SU-DHL-6 (cell line): Measurements from ENCODE around the gene ZNF423.

ENCODE experiments used
- H2AFZ ChIP-seq: fragments of 200-600 bp; sonication (generic); 2 replicates; pipeline ENCODE4 v1.6.1; 2014; ENCODE audit warnings: low read depth, mild to moderate bottlenecking, moderate library complexity, mixed read lengths, antibody characterized with exemption, low read length; ENCODE audit not compliant: severe bottlenecking
- H3F3A ChIP-seq: fragments of 200-600 bp; shearing (Covaris generic); 2 replicates; pipeline ENCODE4 v1.6.0; 2016; ENCODE audit warnings: antibody characterized with exemption, mild to moderate bottlenecking; ENCODE audit not compliant: insufficient read depth
- H3K27ac ChIP-seq: fragments of 200-600 bp; sonication (generic); 2 replicates; pipeline ENCODE4 v1.5.1; 2016; ENCODE audit warnings: low read depth, mild to moderate bottlenecking, low read length, moderate library complexity, mixed read lengths
- H3K27me3 ChIP-seq: fragments of 200-600 bp; sonication (generic), shearing (Covaris generic); 2 replicates; pipeline ENCODE4 v1.6.0; 2014; ENCODE audit warnings: mild to moderate bottlenecking, low read length
- H3K36me3 ChIP-seq: fragments of 200-600 bp; sonication (generic); 2 replicates; pipeline ENCODE4 v1.6.1; 2014; ENCODE audit warnings: mild to moderate bottlenecking, low read length, mixed read lengths
- H3K4me2 ChIP-seq: fragments of 300-600, 200-600 bp; shearing (Covaris generic), sonication (generic); 2 replicates; pipeline ENCODE4 v1.6.0; 2014; ENCODE audit warnings: low read length, low read depth, mild to moderate bottlenecking; ENCODE audit not compliant: poor library complexity, severe bottlenecking
- H3K4me3 ChIP-seq: fragments of 200-600 bp; sonication (generic); 2 replicates; pipeline ENCODE4 v1.5.1; 2014; ENCODE audit warnings: antibody characterized with exemption, low read length, mild to moderate bottlenecking, mixed read lengths; ENCODE audit not compliant: insufficient read depth, poor library complexity, severe bottlenecking
- H3K79me2 ChIP-seq: fragments of 200-600 bp; sonication (generic); 2 replicates; pipeline ENCODE4 v1.6.1; 2014; ENCODE audit warnings: mild to moderate bottlenecking, low read length, moderate library complexity; ENCODE audit not compliant: insufficient read depth
- H3K9ac ChIP-seq: fragments of 200-600 bp; sonication (generic); 2 replicates; pipeline ENCODE4 v1.7.0; 2014; ENCODE audit warnings: mild to moderate bottlenecking, low read length
- H3K9me2 ChIP-seq: fragments of 200-600 bp; sonication (generic); replicated peaks from 2 replicates; pipeline ENCODE4 v1.6.1; 2014; ENCODE audit warnings: low read length; ENCODE audit not compliant: insufficient read depth
- H3K9me3 ChIP-seq: fragments of 200-600 bp; sonication (generic); 2 replicates; pipeline ENCODE4 v1.6.1; 2014; ENCODE audit warnings: low read length, mixed read lengths; ENCODE audit not compliant: insufficient read depth
- H4K20me1 ChIP-seq: fragments of 200-600 bp; sonication (generic); 2 replicates; pipeline ENCODE4 v1.6.1; 2014; ENCODE audit warnings: low read depth, mild to moderate bottlenecking, antibody characterized with exemption, low read length, moderate library complexity, mixed read lengths
- EZH2phosphoT487 ChIP-seq: fragments of 200-600 bp; sonication (generic), shearing (Covaris generic); conservative IDR thresholded peaks from 2 replicates; pipeline ENCODE4 v1.6.1; 2018; ENCODE audit warnings: mild to moderate bottlenecking, antibody characterized with exemption, low read length, moderate library complexity, mixed read lengths
- TF ChIP-seq, protein P1 (sequence below): fragments of 200-600 bp; sonication (generic); IDR thresholded peaks from one replicate; pipeline ENCODE4 v1.5.1; 2017; ENCODE audit warnings: antibody characterized with exemption, mild to moderate bottlenecking, low read length, moderate library complexity; ENCODE audit not compliant: insufficient read depth, poor library complexity, severe bottlenecking

ZNF423 gene

GRCh38 chr16:49698931-49699840 is 156.7 kb downstream of the ZNF423 start:
- H3K27ac ChIP-seq, result no peak overlapping the region
- H3K9me3 ChIP-seq, result no peaks in the 10 kb centered on the region
- no peaks in the 10 kb centered on the region for H3K36me3 ChIP-seq
- H3K4me3 ChIP-seq, result no peak overlapping the region
- H3K9ac ChIP-seq, result no peak overlapping the region
- H3K9me2 ChIP-seq, result no peaks in the 10 kb centered on the region
- H3K79me2 ChIP-seq, result no peaks in the 10 kb centered on the region
- no peaks in the 10 kb centered on the region for H4K20me1 ChIP-seq
- H3F3A ChIP-seq, result no peaks in the 10 kb centered on the region
- no peak overlapping the region for H3K4me2 ChIP-seq
- H3K27me3 ChIP-seq, result no peaks in the 10 kb centered on the region
- no peak overlapping the region for H2AFZ ChIP-seq
- TF ChIP-seq, protein P1, sequence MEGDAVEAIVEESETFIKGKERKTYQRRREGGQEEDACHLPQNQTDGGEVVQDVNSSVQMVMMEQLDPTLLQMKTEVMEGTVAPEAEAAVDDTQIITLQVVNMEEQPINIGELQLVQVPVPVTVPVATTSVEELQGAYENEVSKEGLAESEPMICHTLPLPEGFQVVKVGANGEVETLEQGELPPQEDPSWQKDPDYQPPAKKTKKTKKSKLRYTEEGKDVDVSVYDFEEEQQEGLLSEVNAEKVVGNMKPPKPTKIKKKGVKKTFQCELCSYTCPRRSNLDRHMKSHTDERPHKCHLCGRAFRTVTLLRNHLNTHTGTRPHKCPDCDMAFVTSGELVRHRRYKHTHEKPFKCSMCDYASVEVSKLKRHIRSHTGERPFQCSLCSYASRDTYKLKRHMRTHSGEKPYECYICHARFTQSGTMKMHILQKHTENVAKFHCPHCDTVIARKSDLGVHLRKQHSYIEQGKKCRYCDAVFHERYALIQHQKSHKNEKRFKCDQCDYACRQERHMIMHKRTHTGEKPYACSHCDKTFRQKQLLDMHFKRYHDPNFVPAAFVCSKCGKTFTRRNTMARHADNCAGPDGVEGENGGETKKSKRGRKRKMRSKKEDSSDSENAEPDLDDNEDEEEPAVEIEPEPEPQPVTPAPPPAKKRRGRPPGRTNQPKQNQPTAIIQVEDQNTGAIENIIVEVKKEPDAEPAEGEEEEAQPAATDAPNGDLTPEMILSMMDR, result no peak
- no peak for TF ChIP-seq EZH2phosphoT487

DNA sequence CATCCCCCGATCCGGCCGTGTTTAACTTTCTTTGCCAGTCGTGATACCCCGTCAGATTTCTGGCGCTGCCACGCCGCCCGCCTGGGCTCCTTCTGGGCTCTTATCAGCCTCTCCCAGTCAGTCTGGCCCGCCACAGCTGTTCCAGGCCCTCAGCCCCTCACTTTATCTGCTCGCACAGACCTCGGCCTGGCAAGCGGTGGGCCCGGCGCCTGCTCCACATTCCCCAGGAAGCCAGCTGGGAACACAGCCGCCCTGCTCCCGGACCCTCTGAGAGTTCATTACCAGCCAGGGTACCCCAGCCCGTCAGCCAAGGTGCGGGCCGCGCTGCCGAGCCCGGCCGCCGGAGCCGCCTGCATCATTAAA is 157.5 kb downstream of the ZNF423 start:
- Histone ChIP-seq H3K27me3 (no peaks in the 10 kb centered on the region), H3K27ac (no peak overlapping the region), H3K9ac (no peak overlapping the region), H2AFZ (no peak overlapping the region), H3K4me2 (no peak overlapping the region), H4K20me1 (no peaks in the 10 kb centered on the region), H3K9me2 (no peaks in the 10 kb centered on the region), H3K9me3 (no peaks in the 10 kb centered on the region), H3K36me3 (no peaks in the 10 kb centered on the region), H3K4me3 (no peak overlapping the region), H3F3A (no peaks in the 10 kb centered on the region), H3K79me2 (no peaks in the 10 kb centered on the region)
- no peak for TF ChIP-seq EZH2phosphoT487
- TF ChIP-seq, protein P1, result no peak

GRCh38 chr16:49697631-49698452 is 158.1 kb downstream of the ZNF423 start:
- TF ChIP-seq EZH2phosphoT487, result no peak
- TF ChIP-seq, protein P1, result no peak
- H3K27me3 ChIP-seq, result no peaks in the 10 kb centered on the region
- H3K36me3 ChIP-seq, result no peaks in the 10 kb centered on the region
- no peaks in the 10 kb centered on the region for H3F3A ChIP-seq
- H3K27ac ChIP-seq, result no peak overlapping the region
- no peaks in the 10 kb centered on the region for H3K9me2 ChIP-seq
- H3K4me2 ChIP-seq, result no peak overlapping the region
- no peak overlapping the region for H3K4me3 ChIP-seq
- H2AFZ ChIP-seq, result no peak overlapping the region
- no peaks in the 10 kb centered on the region for H3K9me3 ChIP-seq
- H3K79me2 ChIP-seq, result no peaks in the 10 kb centered on the region
- H3K9ac ChIP-seq, result no peak overlapping the region
- H4K20me1 ChIP-seq, result no peaks in the 10 kb centered on the region
